HUES48 (cell line): ENCODE results near the gene DMRTC2.

ENCODE experiments used
- H3K27ac ChIP-seq: one replicate; pipeline ENCODE4 v1.7.0; 2013; ENCODE audit warnings: low read depth, low read length, inconsistent platforms
- H3K27me3 ChIP-seq: 2 replicates; pipeline ENCODE4 v1.6.1; 2013; ENCODE audit warnings: mild to moderate bottlenecking, low read length; ENCODE audit not compliant: control insufficient read depth, insufficient read depth
- H3K36me3 ChIP-seq: 2 replicates; pipeline ENCODE4 v1.6.1; 2013; ENCODE audit warnings: low read length; ENCODE audit not compliant: control insufficient read depth, insufficient read depth
- H3K4me1 ChIP-seq: 2 replicates; pipeline ENCODE4 v1.6.1; 2013; ENCODE audit warnings: mild to moderate bottlenecking, low read length; ENCODE audit not compliant: control insufficient read depth, insufficient read depth
- H3K4me3 ChIP-seq: 2 replicates; pipeline ENCODE4 v1.5.1; 2013; ENCODE audit warnings: mild to moderate bottlenecking, low read depth, low read length
- H3K9ac ChIP-seq: 2 replicates; pipeline ENCODE4 v1.6.1; 2013; ENCODE audit warnings: mild to moderate bottlenecking, low read depth, low read length, moderate library complexity
- H3K9me3 ChIP-seq: 2 replicates; pipeline ENCODE4 v1.6.1; 2013; ENCODE audit warnings: low read length; ENCODE audit not compliant: control insufficient read depth, insufficient read depth

Gene DMRTC2

DNA sequence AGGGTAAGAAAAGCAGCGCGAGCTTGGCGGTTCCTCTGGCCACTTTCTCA lies at the start of gene DMRTC2:
DMRTC2 (plus strand) TSS at position 42 of the 50 bp plus-strand sequence. CDS start 2,387 bp downstream, outside the sequence.
- Histone ChIP-seq H3K9me3 (no peaks in the 10 kb centered on the region), H3K36me3 (no peaks in the 10 kb centered on the region), H3K27me3 (no peaks in the 10 kb centered on the region), H3K9ac (no peak within 1 kb of the TSS), H3K4me1 (no peaks in the 10 kb centered on the region), H3K4me3 (no peak within 1 kb of the TSS), H3K27ac (no peak within 1 kb of the TSS)

GRCh38 chr19:41796362-41796761 lies 48.5 kb upstream of the DMRTC2 start, which contains the start of gene CEACAM3:
CEACAM3 (plus strand) TSS chr19:41796587; CDS start chr19:41796678, 91 bp downstream.
- no peak within 1 kb of the TSS for H3K9ac ChIP-seq
- H3K4me1 ChIP-seq: no peaks in the 10 kb centered on the region
- H3K27ac ChIP-seq: no peak within 1 kb of the TSS
- H3K4me3 ChIP-seq: no peak within 1 kb of the TSS
- H3K36me3 ChIP-seq: no peaks in the 10 kb centered on the region
- H3K27me3 ChIP-seq: no peaks in the 10 kb centered on the region
- no peaks in the 10 kb centered on the region for H3K9me3 ChIP-seq

- Histone ChIP-seq H3K27me3 (no peaks in the 10 kb centered on the region), H3K4me3 (no peak overlapping the region), H3K4me1 (no peaks in the 10 kb centered on the region), H3K36me3 (no peaks in the 10 kb centered on the region), H3K9me3 (no peaks in the 10 kb centered on the region), H3K9ac (no peak overlapping the region), H3K27ac (no peak overlapping the region)
Observed at GRCh38 chr19:41796901-41797300, 47.9 kb upstream of the DMRTC2 start.

- Histone ChIP-seq H3K9me3 (no peaks in the 10 kb centered on the region), H3K27me3 (no peaks in the 10 kb centered on the region), H3K27ac (no peak overlapping the region)
Observed at GRCh38 chr19:41799444-41800000, 45.3 kb upstream of the DMRTC2 start.

GRCh38 chr19:41801031-41801430 lies 43.8 kb upstream of the DMRTC2 start:
- Histone ChIP-seq H3K36me3 (no peaks in the 10 kb centered on the region), H3K4me3 (no peak overlapping the region), H3K9ac (no peak overlapping the region), H3K4me1 (no peaks in the 10 kb centered on the region), H3K27ac (no peak overlapping the region), H3K27me3 (no peaks in the 10 kb centered on the region), H3K9me3 (no peaks in the 10 kb centered on the region)

More at GRCh38 chr19:41799444-41800000, 45.3 kb upstream of the DMRTC2 start:
- Histone ChIP-seq H3K4me3 (no peak overlapping the region), H3K9ac (no peak overlapping the region), H3K36me3 (no peaks in the 10 kb centered on the region), H3K4me1 (no peaks in the 10 kb centered on the region)

- Histone ChIP-seq H3K9me3 (no peaks in the 10 kb centered on the region), H3K27me3 (no peaks in the 10 kb centered on the region), H3K4me3 (no peak overlapping the region), H3K4me1 (no peaks in the 10 kb centered on the region), H3K36me3 (no peaks in the 10 kb centered on the region), H3K9ac (no peak overlapping the region), H3K27ac (no peak overlapping the region)
Observed at GRCh38 chr19:41801792-41802211, 43.0 kb upstream of the DMRTC2 start.

DNA sequence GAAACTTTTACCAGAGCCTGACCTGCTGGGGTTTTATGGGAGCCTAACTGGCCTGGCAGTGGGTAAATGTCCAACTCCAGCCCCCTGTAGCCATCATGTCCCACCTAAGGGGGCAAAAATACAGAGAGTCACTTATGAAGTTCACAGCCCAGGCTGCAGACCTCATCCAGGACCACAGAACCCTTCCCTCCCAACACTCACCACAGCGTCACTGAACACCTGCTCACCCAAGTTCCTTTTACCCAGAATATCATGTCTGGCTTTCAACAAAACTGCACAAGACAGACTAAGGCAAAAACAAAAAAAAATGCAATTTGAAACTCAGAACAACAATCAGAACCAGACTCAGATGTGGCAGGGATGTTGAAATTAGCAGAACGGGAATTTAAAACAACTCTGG lies 42.1 kb upstream of the DMRTC2 start:
- no peaks in the 10 kb centered on the region for H3K27me3 ChIP-seq
- no peaks in the 10 kb centered on the region for H3K4me1 ChIP-seq
- H3K9me3 ChIP-seq: no peaks in the 10 kb centered on the region
- H3K36me3 ChIP-seq: no peaks in the 10 kb centered on the region
- H3K9ac ChIP-seq: no peak overlapping the region
- no peak overlapping the region for H3K4me3 ChIP-seq
- H3K27ac ChIP-seq: no peak overlapping the region

GRCh38 chr19:41804336-41804735 lies 40.5 kb upstream of the DMRTC2 start:
- H3K36me3 ChIP-seq: no peaks in the 10 kb centered on the region
- H3K4me1 ChIP-seq: no peaks in the 10 kb centered on the region
- no peak overlapping the region for H3K27ac ChIP-seq
- no peaks in the 10 kb centered on the region for H3K27me3 ChIP-seq
- no peak overlapping the region for H3K9ac ChIP-seq
- no peaks in the 10 kb centered on the region for H3K9me3 ChIP-seq
- no peak overlapping the region for H3K4me3 ChIP-seq

GRCh38 chr19:41807176-41807575 lies 37.7 kb upstream of the DMRTC2 start:
- Histone ChIP-seq H3K4me3 (no peak overlapping the region), H3K27ac (no peak overlapping the region), H3K27me3 (no peaks in the 10 kb centered on the region), H3K4me1 (no peaks in the 10 kb centered on the region), H3K9ac (no peak overlapping the region), H3K36me3 (no peaks in the 10 kb centered on the region), H3K9me3 (no peaks in the 10 kb centered on the region)

- Histone ChIP-seq H3K9ac (no peak overlapping the region), H3K27me3 (no peaks in the 10 kb centered on the region), H3K4me3 (no peak overlapping the region), H3K9me3 (no peaks in the 10 kb centered on the region), H3K4me1 (no peaks in the 10 kb centered on the region), H3K27ac (no peak overlapping the region), H3K36me3 (no peaks in the 10 kb centered on the region)
Observed at GRCh38 chr19:41808663-41809566, 35.9 kb upstream of the DMRTC2 start.

DNA sequence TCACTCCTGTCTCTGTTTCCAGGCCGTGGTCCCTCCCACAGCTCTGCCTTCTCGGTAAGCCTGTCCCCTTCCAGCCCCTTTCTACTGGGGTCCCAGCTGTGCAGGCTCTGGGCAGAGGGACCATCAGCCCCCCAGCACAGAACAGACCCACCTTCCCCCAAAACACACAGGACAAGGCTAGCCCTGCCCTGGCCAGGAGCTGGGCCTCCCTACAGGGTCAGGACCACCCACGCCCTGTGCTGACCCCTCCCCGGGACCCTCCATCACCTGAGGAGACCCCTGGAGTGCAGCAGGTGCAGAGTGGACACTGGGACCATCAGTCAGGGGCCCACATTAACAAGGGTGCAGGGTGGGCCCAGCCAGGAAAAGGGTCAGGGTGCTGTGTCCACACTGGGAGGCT lies 34.5 kb upstream of the DMRTC2 start:
- Histone ChIP-seq H3K9ac (no peak overlapping the region), H3K36me3 (no peaks in the 10 kb centered on the region), H3K27ac (no peak overlapping the region), H3K27me3 (no peaks in the 10 kb centered on the region), H3K9me3 (no peaks in the 10 kb centered on the region), H3K4me1 (no peaks in the 10 kb centered on the region), H3K4me3 (no peak overlapping the region)
